Measurements from ENCODE around the gene SZT2.
"Not testable (repeated sequence)": the region's sequence is repeated elsewhere in the genome, so short reads cannot be mapped to it uniquely, and the experiment has no call there.

SZT2 gene

DNA sequence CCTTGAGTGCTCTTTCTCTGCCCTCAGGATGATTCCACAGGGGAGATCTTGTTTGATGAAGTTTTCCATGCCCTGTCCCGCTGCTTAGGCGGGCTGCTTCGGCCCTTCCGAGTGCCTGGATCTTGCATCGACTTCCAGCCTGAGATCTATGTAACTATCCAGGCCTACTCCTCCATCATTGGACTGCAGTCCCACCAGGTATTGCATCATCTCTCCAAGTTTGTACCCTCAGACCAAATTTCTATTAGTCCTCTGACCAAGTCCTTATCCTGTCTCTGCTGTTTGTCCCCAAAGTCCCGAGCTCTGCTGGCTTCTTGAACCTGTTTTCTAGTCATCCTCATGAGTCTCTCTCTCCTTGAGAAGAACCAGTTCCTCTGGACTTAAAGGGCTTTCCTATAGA, 14.7 kb downstream of the SZT2 start:
- H3K4me3 ChIP-seq (ENCODE audit: severe bottlenecking): no peak overlapping the region
- no peaks in the 10 kb centered on the region for H3K4me1 ChIP-seq (ENCODE audit: insufficient read depth, poor library complexity, severe bottlenecking)
- ATAC-seq (ENCODE audit: low read depth) (no peak), DNase-seq (ENCODE audit: low spot score) (no peak)
- TF ChIP-seq CTCF (IDR thresholded peaks at IDR 0.05; ENCODE audit: poor library complexity, severe bottlenecking): no peak
- no peaks in the 10 kb centered on the region for H3K27me3 ChIP-seq (ENCODE audit: insufficient read depth, poor library complexity, severe bottlenecking)
- H3K27ac ChIP-seq (ENCODE audit: poor library complexity, severe bottlenecking): no peak overlapping the region
- H3K36me3 ChIP-seq (ENCODE audit: low read depth): peaks cover 71% of the 10 kb centered on the region
- no peaks in the 10 kb centered on the region for H3K9me3 ChIP-seq (ENCODE audit: severe bottlenecking)

- TF ChIP-seq CTCF (IDR thresholded peaks at IDR 0.05; ENCODE audit: poor library complexity, severe bottlenecking): no peak
- H3K36me3 ChIP-seq (ENCODE audit: low read depth): peaks cover 77% of the 10 kb centered on the region
- ATAC-seq (ENCODE audit: low read depth): no peak
- H3K27me3 ChIP-seq (ENCODE audit: insufficient read depth, poor library complexity, severe bottlenecking): no peaks in the 10 kb centered on the region
- H3K4me3 ChIP-seq (ENCODE audit: severe bottlenecking): no peak overlapping the region
- no peak for DNase-seq (ENCODE audit: low spot score)
- H3K4me1 ChIP-seq (ENCODE audit: insufficient read depth, poor library complexity, severe bottlenecking): no peaks in the 10 kb centered on the region
- no peak overlapping the region for H3K27ac ChIP-seq (ENCODE audit: poor library complexity, severe bottlenecking)
- no peaks in the 10 kb centered on the region for H3K9me3 ChIP-seq (ENCODE audit: severe bottlenecking)
These were observed 15.6 kb downstream of the SZT2 start for GRCh38 chr1:43405219-43405875.

DNA sequence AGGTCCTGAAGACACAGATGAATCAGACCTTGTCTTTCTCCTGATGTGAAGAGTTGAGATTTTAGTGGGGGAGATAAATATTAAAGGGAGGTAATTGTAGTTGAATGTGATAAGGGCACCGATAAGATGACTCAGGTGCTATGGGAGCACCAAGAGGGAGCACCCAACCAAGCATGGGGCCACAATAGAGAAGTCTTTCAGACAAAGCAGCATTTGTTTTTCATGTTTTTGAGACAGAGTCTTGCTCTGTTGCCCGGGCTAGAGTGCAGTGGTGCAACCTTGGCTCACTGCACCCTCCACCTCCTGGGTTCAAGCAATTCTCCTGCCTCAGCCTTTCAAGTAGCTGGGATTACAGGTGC, 16.2 kb downstream of the SZT2 start:
- H3K36me3 ChIP-seq (ENCODE audit: low read depth): peaks cover 76% of the 10 kb centered on the region
- no peaks in the 10 kb centered on the region for H3K4me1 ChIP-seq (ENCODE audit: insufficient read depth, poor library complexity, severe bottlenecking)
- DNase-seq (ENCODE audit: low spot score) (no peak), ATAC-seq (ENCODE audit: low read depth) (no peak)
- no peaks in the 10 kb centered on the region for H3K9me3 ChIP-seq (ENCODE audit: severe bottlenecking)
- H3K4me3 ChIP-seq (ENCODE audit: severe bottlenecking): no peak overlapping the region
- no peak overlapping the region for H3K27ac ChIP-seq (ENCODE audit: poor library complexity, severe bottlenecking)
- no peak for TF ChIP-seq CTCF (IDR thresholded peaks at IDR 0.05; ENCODE audit: poor library complexity, severe bottlenecking)
- no peaks in the 10 kb centered on the region for H3K27me3 ChIP-seq (ENCODE audit: insufficient read depth, poor library complexity, severe bottlenecking)

GRCh38 chr1:43410571-43410970, 20.9 kb downstream of the SZT2 start:
- no peak overlapping the region for H3K27ac ChIP-seq (ENCODE audit: poor library complexity, severe bottlenecking)
- no peaks in the 10 kb centered on the region for H3K9me3 ChIP-seq (ENCODE audit: severe bottlenecking)
- ATAC-seq (ENCODE audit: low read depth) (no peak), DNase-seq (ENCODE audit: low spot score) (no peak)
- no peak for TF ChIP-seq CTCF (IDR thresholded peaks at IDR 0.05; ENCODE audit: poor library complexity, severe bottlenecking)
- H3K27me3 ChIP-seq (ENCODE audit: insufficient read depth, poor library complexity, severe bottlenecking): no peaks in the 10 kb centered on the region
- H3K4me3 ChIP-seq (ENCODE audit: severe bottlenecking): no peak overlapping the region
- peaks cover 46% of the 10 kb centered on the region for H3K36me3 ChIP-seq (ENCODE audit: low read depth)
- no peaks in the 10 kb centered on the region for H3K4me1 ChIP-seq (ENCODE audit: insufficient read depth, poor library complexity, severe bottlenecking)

DNA sequence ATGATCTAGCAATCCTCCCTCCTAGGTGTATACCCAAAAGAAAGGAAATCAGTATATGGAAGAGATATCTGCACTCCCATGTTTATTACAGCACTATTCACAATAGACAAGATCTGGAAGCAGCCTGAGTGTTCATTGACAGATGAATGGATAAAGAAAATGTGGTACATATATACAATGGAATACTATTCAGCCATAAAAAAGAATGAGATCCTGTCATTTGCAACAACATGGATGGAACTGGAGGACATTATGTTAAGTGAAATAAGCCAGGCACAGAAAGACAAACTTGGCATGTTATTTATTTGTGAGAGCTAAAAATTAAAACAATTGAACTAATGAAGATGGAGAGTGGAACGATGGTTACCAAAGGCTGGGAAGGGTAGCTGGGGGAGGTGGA, 23.7 kb downstream of the SZT2 start:
- H3K9me3 ChIP-seq (ENCODE audit: severe bottlenecking); DNase-seq (ENCODE audit: low spot score); H3K27ac ChIP-seq (ENCODE audit: poor library complexity, severe bottlenecking); H3K4me3 ChIP-seq (ENCODE audit: severe bottlenecking); ATAC-seq (ENCODE audit: low read depth); H3K27me3 ChIP-seq (ENCODE audit: insufficient read depth, poor library complexity, severe bottlenecking); H3K4me1 ChIP-seq (ENCODE audit: insufficient read depth, poor library complexity, severe bottlenecking): not testable (repeated sequence)
- H3K36me3 ChIP-seq (ENCODE audit: low read depth): peaks cover 43% of the 10 kb centered on the region
